Measurements from ENCODE around the gene BAG2.

The BAG2 gene

GRCh38 chr6:57172136-57173055 lies at the start of gene BAG2:
BAG2 (plus strand) TSS chr6:57172326; CDS start chr6:57172698, 372 bp downstream.
- DNase-seq (ENCODE audit: low read depth, low spot score) = peak; percentile 58

- DNase-seq (ENCODE audit: low read depth, low spot score) = no peak
These were observed 49.0 kb upstream of the BAG2 start for GRCh38 chr6:57123111-57123510.

GRCh38 chr6:57127763-57128162 lies 44.4 kb upstream of the BAG2 start:
- no peak for DNase-seq (ENCODE audit: low read depth, low spot score)

GRCh38 chr6:57130661-57131177 lies 41.4 kb upstream of the BAG2 start:
- no peak for DNase-seq (ENCODE audit: low read depth, low spot score)

- DNase-seq (ENCODE audit: low read depth, low spot score) = no peak
These were observed 37.2 kb upstream of the BAG2 start for GRCh38 chr6:57134954-57135353.

GRCh38 chr6:57135885-57136284 lies 36.2 kb upstream of the BAG2 start:
- no peak for DNase-seq (ENCODE audit: low read depth, low spot score)

- DNase-seq (ENCODE audit: low read depth, low spot score) = no peak
These were observed 34.8 kb upstream of the BAG2 start for GRCh38 chr6:57137350-57137749.

GRCh38 chr6:57138026-57138425 lies 34.1 kb upstream of the BAG2 start:
- DNase-seq (ENCODE audit: low read depth, low spot score) = no peak

- DNase-seq (ENCODE audit: low read depth, low spot score) = no peak
These were observed 30.5 kb upstream of the BAG2 start for GRCh38 chr6:57141451-57142177.

- DNase-seq (ENCODE audit: low read depth, low spot score) = no peak
These were observed 30.0 kb upstream of the BAG2 start for GRCh38 chr6:57142178-57142525.

GRCh38 chr6:57143690-57144089 lies 28.4 kb upstream of the BAG2 start:
- DNase-seq (ENCODE audit: low read depth, low spot score) = no peak

- DNase-seq (ENCODE audit: low read depth, low spot score) = no peak
These were observed 24.7 kb upstream of the BAG2 start for GRCh38 chr6:57147401-57147800.

GRCh38 chr6:57147955-57148858 lies 23.9 kb upstream of the BAG2 start:
- DNase-seq (ENCODE audit: low read depth, low spot score) = no peak

- no peak for DNase-seq (ENCODE audit: low read depth, low spot score)
These were observed 13.5 kb upstream of the BAG2 start for GRCh38 chr6:57158658-57159057.

- DNase-seq (ENCODE audit: low read depth, low spot score) = no peak
These were observed 13.0 kb upstream of the BAG2 start for GRCh38 chr6:57159127-57159526.

- no peak for DNase-seq (ENCODE audit: low read depth, low spot score)
These were observed 10.1 kb upstream of the BAG2 start for GRCh38 chr6:57162028-57162427.

- no peak for DNase-seq (ENCODE audit: low read depth, low spot score)
These were observed 9.6 kb upstream of the BAG2 start for GRCh38 chr6:57162516-57162915.

GRCh38 chr6:57163956-57164355 lies 8.2 kb upstream of the BAG2 start:
- no peak for DNase-seq (ENCODE audit: low read depth, low spot score)

- DNase-seq (ENCODE audit: low read depth, low spot score) = no peak
These were observed 7.0 kb upstream of the BAG2 start for GRCh38 chr6:57165080-57165479.

- no peak for DNase-seq (ENCODE audit: low read depth, low spot score)
These were observed 1.1 kb downstream of the BAG2 start for GRCh38 chr6:57173056-57173885.
